ENCODE measurements around the gene OPCML. TPM values are rescaled to one million over a fixed set of nuclear protein-coding genes. Genes with fewer than 3 reads are reported as not detected.

The OPCML gene
- total RNA-seq, 1 experiment from 2014 or later = 0.94 TPM

DNA sequence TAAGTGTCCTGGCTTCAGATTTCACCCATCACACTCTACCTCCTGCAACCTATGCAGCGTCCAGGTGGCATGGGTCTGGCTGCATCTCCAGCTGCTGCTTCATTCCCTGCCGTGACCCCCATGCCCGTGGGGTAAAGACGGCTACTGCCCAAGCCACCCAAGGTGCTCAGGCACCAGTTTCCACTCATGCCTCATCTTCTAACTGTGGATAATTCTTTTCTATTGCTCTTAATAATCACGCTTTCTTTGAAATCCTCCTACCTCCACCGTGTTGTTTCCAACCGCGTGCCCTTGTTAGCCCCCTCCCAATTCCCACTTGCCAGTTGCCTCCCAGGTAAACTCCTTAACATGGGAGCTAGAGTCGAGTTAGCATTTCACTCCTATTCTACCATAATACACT is 738.5 kb downstream of the OPCML start:
- no peak overlapping the region for H3K4me3 Mint-ChIP-seq
- Histone ChIP-seq H2AK5ac (ENCODE audit: insufficient read length, low read length) (no peak overlapping the region), H3K23me2 (ENCODE audit: insufficient read length, low read depth, low read length, poor library complexity, severe bottlenecking) (peaks cover 5% of the 10 kb centered on the region), H3K14ac (ENCODE audit: insufficient read depth, low read length) (no peak overlapping the region), H4K91ac (ENCODE audit: insufficient read length, low read depth, low read length) (no peak overlapping the region), H4K5ac (ENCODE audit: insufficient read length, low read depth, low read length) (no peak overlapping the region), H3K23ac (ENCODE audit: insufficient read length, low read depth, low read length) (no peak overlapping the region), H4K20me1 (ENCODE audit: control insufficient read depth, insufficient read depth, insufficient read length) (no peaks in the 10 kb centered on the region), H2AFZ (ENCODE audit: low read length) (no peak overlapping the region), H2BK120ac (ENCODE audit: low read depth, low read length, poor library complexity, severe bottlenecking) (no peak overlapping the region), H4K8ac (replicated peaks; ENCODE audit: insufficient read length, low read depth, low read length) (no peak overlapping the region), H3T11ph (ENCODE audit: low read length) (no peak overlapping the region), H2BK15ac (ENCODE audit: low read depth, low read length) (no peak overlapping the region), H3K79me1 (ENCODE audit: insufficient read depth, low read depth, low read length, poor library complexity, severe bottlenecking) (no peaks in the 10 kb centered on the region), H3K56ac (ENCODE audit: insufficient read length, low read depth, low read length) (no peak overlapping the region), H3K27ac (ENCODE audit: insufficient read length, low read depth, low read length) (no peak overlapping the region), H3K9me3 (ENCODE audit: control insufficient read depth, low read depth, low read length) (no peaks in the 10 kb centered on the region), H3K18ac (ENCODE audit: insufficient read length, low read depth, low read length) (no peak overlapping the region), H2BK12ac (ENCODE audit: insufficient read length, low read depth, low read length) (no peak overlapping the region), H3K4me1 (ENCODE audit: insufficient read depth, low read length) (peaks cover 3% of the 10 kb centered on the region; the same call in 1 of the 2 replicates), H2BK5ac (ENCODE audit: insufficient read length, low read length) (no peak overlapping the region), H3K9ac (ENCODE audit: extremely low read depth, insufficient read length, low read length) (no peak overlapping the region), H2BK20ac (ENCODE audit: low read depth, low read length, poor library complexity, severe bottlenecking) (no peak overlapping the region), H3K79me2 (ENCODE audit: insufficient read depth, low read length) (no peaks in the 10 kb centered on the region), H3K4me2 (ENCODE audit: insufficient read depth, insufficient read length, low read length) (no peak overlapping the region), H3K27me3 (ENCODE audit: insufficient read depth, low read length) (no peaks in the 10 kb centered on the region), H3K4ac (ENCODE audit: low read depth, low read length) (no peak overlapping the region)
- H3K27me3 Mint-ChIP-seq (ENCODE audit: low read depth) = peaks cover 2% of the 10 kb centered on the region; the same call in 1 of the 2 replicates
- DNase-seq = no peak
- H3K4me1 Mint-ChIP-seq = peaks cover 30 to 35% of the 10 kb centered on the region in 2 experiments
- H3K27ac Mint-ChIP-seq = no peak overlapping the region; a peak in 1 of 7 replicates
- 0 out of 7 replicates have a peak, but pooled peaks cover 0 to 5% (median 0%) of the 10 kb centered on the region in 3 experiments for H3K36me3 Mint-ChIP-seq (ENCODE audit: insufficient read depth in 1 of 3, low read depth in 3 of 3)
- H3K9me3 Mint-ChIP-seq = no peaks in the 10 kb centered on the region
- no CpG with 5 or more reads among the region's 9 CpGs for WGBS (ENCODE audit: extremely low coverage, insufficient read length, low lambda C conversion rate)
- TF ChIP-seq, protein P1, sequence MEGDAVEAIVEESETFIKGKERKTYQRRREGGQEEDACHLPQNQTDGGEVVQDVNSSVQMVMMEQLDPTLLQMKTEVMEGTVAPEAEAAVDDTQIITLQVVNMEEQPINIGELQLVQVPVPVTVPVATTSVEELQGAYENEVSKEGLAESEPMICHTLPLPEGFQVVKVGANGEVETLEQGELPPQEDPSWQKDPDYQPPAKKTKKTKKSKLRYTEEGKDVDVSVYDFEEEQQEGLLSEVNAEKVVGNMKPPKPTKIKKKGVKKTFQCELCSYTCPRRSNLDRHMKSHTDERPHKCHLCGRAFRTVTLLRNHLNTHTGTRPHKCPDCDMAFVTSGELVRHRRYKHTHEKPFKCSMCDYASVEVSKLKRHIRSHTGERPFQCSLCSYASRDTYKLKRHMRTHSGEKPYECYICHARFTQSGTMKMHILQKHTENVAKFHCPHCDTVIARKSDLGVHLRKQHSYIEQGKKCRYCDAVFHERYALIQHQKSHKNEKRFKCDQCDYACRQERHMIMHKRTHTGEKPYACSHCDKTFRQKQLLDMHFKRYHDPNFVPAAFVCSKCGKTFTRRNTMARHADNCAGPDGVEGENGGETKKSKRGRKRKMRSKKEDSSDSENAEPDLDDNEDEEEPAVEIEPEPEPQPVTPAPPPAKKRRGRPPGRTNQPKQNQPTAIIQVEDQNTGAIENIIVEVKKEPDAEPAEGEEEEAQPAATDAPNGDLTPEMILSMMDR (conservative IDR thresholded peaks at IDR 0.05) = no peak

Measured in H9 (cell line).